ENCODE data around the gene EPB41L2. TPM values are rescaled to one million over a fixed set of nuclear protein-coding genes. Genes with fewer than 3 reads are reported as not detected.

The EPB41L2 gene
- total RNA-seq, 1 donor from 2014 or later, result 314 TPM

- DNase-seq (ENCODE audit: low spot score), result no peak
- TF ChIP-seq CTCF (IDR thresholded peaks at IDR 0.05; ENCODE audit: unreplicated experiment), result no peak
- H3K36me3 Mint-ChIP-seq (ENCODE audit: low read depth, unreplicated experiment), result peaks cover 12% of the 10 kb centered on the region
- H3K9me3 Mint-ChIP-seq (ENCODE audit: unreplicated experiment), result peaks cover 11% of the 10 kb centered on the region
- no peak overlapping the region for H3K27ac Mint-ChIP-seq (ENCODE audit: unreplicated experiment)
- no peak overlapping the region for H3K4me3 Mint-ChIP-seq (ENCODE audit: unreplicated experiment)
- peaks cover 5% of the 10 kb centered on the region for H3K27me3 Mint-ChIP-seq (ENCODE audit: unreplicated experiment)
- peaks cover 51% of the 10 kb centered on the region for H3K4me1 Mint-ChIP-seq (ENCODE audit: unreplicated experiment)
Observed at GRCh38 chr6:131002661-131002980, 60.4 kb downstream of the EPB41L2 start.

- no peak for TF ChIP-seq CTCF (IDR thresholded peaks at IDR 0.05; ENCODE audit: unreplicated experiment)
- peaks cover 7% of the 10 kb centered on the region for H3K36me3 Mint-ChIP-seq (ENCODE audit: low read depth, unreplicated experiment)
- DNase-seq (ENCODE audit: low spot score), result no peak
- peaks cover 4% of the 10 kb centered on the region for H3K27me3 Mint-ChIP-seq (ENCODE audit: unreplicated experiment)
- H3K27ac Mint-ChIP-seq (ENCODE audit: unreplicated experiment), result no peak overlapping the region
- H3K9me3 Mint-ChIP-seq (ENCODE audit: unreplicated experiment), result peaks cover 6% of the 10 kb centered on the region
- H3K4me1 Mint-ChIP-seq (ENCODE audit: unreplicated experiment), result peaks cover 56% of the 10 kb centered on the region
- no peak overlapping the region for H3K4me3 Mint-ChIP-seq (ENCODE audit: unreplicated experiment)
Observed at GRCh38 chr6:131001945-131002660, 60.9 kb downstream of the EPB41L2 start.

- Mint-ChIP-seq H3K9me3 (ENCODE audit: unreplicated experiment) (no peaks in the 10 kb centered on the region), H3K27me3 (ENCODE audit: unreplicated experiment) (no peaks in the 10 kb centered on the region), H3K4me1 (ENCODE audit: unreplicated experiment) (peaks cover 58% of the 10 kb centered on the region), H3K4me3 (ENCODE audit: unreplicated experiment) (no peak overlapping the region), H3K27ac (ENCODE audit: unreplicated experiment) (peak overlapping the region; percentile 33), H3K36me3 (ENCODE audit: low read depth, unreplicated experiment) (no peaks in the 10 kb centered on the region)
- no peak for DNase-seq (ENCODE audit: low spot score)
- no peak for TF ChIP-seq CTCF (IDR thresholded peaks at IDR 0.05; ENCODE audit: unreplicated experiment)
Observed at GRCh38 chr6:131001111-131001736, 61.8 kb downstream of the EPB41L2 start.

- Mint-ChIP-seq H3K36me3 (ENCODE audit: low read depth, unreplicated experiment) (peaks cover 3% of the 10 kb centered on the region), H3K4me1 (ENCODE audit: unreplicated experiment) (peaks cover 62% of the 10 kb centered on the region), H3K4me3 (ENCODE audit: unreplicated experiment) (no peak overlapping the region), H3K27ac (ENCODE audit: unreplicated experiment) (no peak overlapping the region), H3K9me3 (ENCODE audit: unreplicated experiment) (no peaks in the 10 kb centered on the region), H3K27me3 (ENCODE audit: unreplicated experiment) (no peaks in the 10 kb centered on the region)
- no peak for DNase-seq (ENCODE audit: low spot score)
- TF ChIP-seq CTCF (IDR thresholded peaks at IDR 0.05; ENCODE audit: unreplicated experiment), result no peak
Observed at GRCh38 chr6:131000544-131000943, 62.5 kb downstream of the EPB41L2 start.

GRCh38 chr6:130997061-130997753 is 65.8 kb downstream of the EPB41L2 start:
- TF ChIP-seq CTCF (IDR thresholded peaks at IDR 0.05; ENCODE audit: unreplicated experiment), result no peak
- peaks cover 10% of the 10 kb centered on the region for H3K36me3 Mint-ChIP-seq (ENCODE audit: low read depth, unreplicated experiment)
- H3K27ac Mint-ChIP-seq (ENCODE audit: unreplicated experiment), result peak overlapping the region; percentile 91
- peaks cover 60% of the 10 kb centered on the region for H3K4me1 Mint-ChIP-seq (ENCODE audit: unreplicated experiment)
- no peak for DNase-seq (ENCODE audit: low spot score)
- H3K27me3 Mint-ChIP-seq (ENCODE audit: unreplicated experiment), result no peaks in the 10 kb centered on the region
- no peaks in the 10 kb centered on the region for H3K9me3 Mint-ChIP-seq (ENCODE audit: unreplicated experiment)
- H3K4me3 Mint-ChIP-seq (ENCODE audit: unreplicated experiment), result no peak overlapping the region

Data from endothelial cell (in vitro differentiated cells).